AG04449 (cell line): ENCODE results near the gene ARHGAP33.

Experiments
- CTCF ChIA-PET: fragments of 350-600 bp; formaldehyde crosslinking; extraction: SDS; loops from one replicate; lab custom pipeline; 2021; ENCODE audit warnings: antibody characterized with exemption; lab: Yijun Ruan, JAX
- POLR2A ChIA-PET: fragments of 400-600, 350-600 bp; formaldehyde crosslinking; extraction: SDS; loops from one replicate; lab custom pipeline; 2020; ENCODE audit warnings: antibody characterized with exemption, inconsistent platforms; lab: Yijun Ruan, JAX
- DNase-seq: peaks from one replicate; pipeline ENCODE4 v3.0.0-alpha.2; 2010; ENCODE audit warnings: low read depth, low spot score
- H3K4me3 ChIP-seq: 2 replicates; pipeline ENCODE4 v1.5.1; 2011; ENCODE audit warnings: low read depth, mild to moderate bottlenecking, control low read depth, low read length
- CTCF ChIP-seq: IDR thresholded peaks from one replicate; pipeline ENCODE4 v1.5.1; 2011; ENCODE audit warnings: mild to moderate bottlenecking, moderate library complexity, low read length, control low read depth, inconsistent platforms; ENCODE audit not compliant: insufficient read depth; ENCODE audit errors: missing control alignments

ARHGAP33 gene

GRCh38 chr19:35729763-35730162 lies 45.6 kb upstream of the ARHGAP33 start:
- no peak for TF ChIP-seq CTCF
- CTCF ChIA-PET = no interaction called here
- no peak overlapping the region for H3K4me3 ChIP-seq
- DNase-seq = no peak
- POLR2A ChIA-PET = interaction anchor here (0.7 to 1.5 kb wide), 2 partner anchors 10 to 11 kb away, joined by 3 to 6 read pairs; no protein-coding TSS in a partner anchor

GRCh38 chr19:35730326-35730725 lies 45.0 kb upstream of the ARHGAP33 start:
- DNase-seq = no peak
- ChIA-PET CTCF (no interaction called here), POLR2A (interaction anchor here (0.6 to 1.5 kb wide), 3 partner anchors 10 to 15 kb away, joined by 3 read pairs; partner anchors contain the start of gene PSENEN)
- H3K4me3 ChIP-seq = no peak overlapping the region
- TF ChIP-seq CTCF = no peak

GRCh38 chr19:35731353-35731752 lies 44.0 kb upstream of the ARHGAP33 start:
- ChIA-PET POLR2A (interaction anchor here (0.6 to 1.5 kb wide), 2 partner anchors 14 to 85 kb away, joined by 3 read pairs; partner anchors contain the start of gene PSENEN), CTCF (no interaction called here)
- no peak overlapping the region for H3K4me3 ChIP-seq
- no peak for DNase-seq
- TF ChIP-seq CTCF = no peak

- H3K4me3 ChIP-seq = no peak overlapping the region
- TF ChIP-seq CTCF = no peak
- CTCF ChIA-PET = interaction anchor here (1.0 kb wide), 1 partner anchor 12 kb away, joined by 3 read pairs; no protein-coding TSS in a partner anchor
- DNase-seq = no peak
- POLR2A ChIA-PET = interaction anchor here (1.5 kb wide), 1 partner anchor 14 kb away, joined by 3 read pairs; the partner anchor contains the start of gene PSENEN
Observed at GRCh38 chr19:35731779-35732405, 43.5 kb upstream of the ARHGAP33 start.

- H3K4me3 ChIP-seq = no peak overlapping the region
- no peak for DNase-seq
- no peak for TF ChIP-seq CTCF
- ChIA-PET POLR2A (no interaction called here), CTCF (interaction anchor here (1.0 kb wide), 1 partner anchor 13 kb away, joined by 3 read pairs; no protein-coding TSS in a partner anchor)
Observed at GRCh38 chr19:35732540-35733179, 42.7 kb upstream of the ARHGAP33 start.
